ENCODE results near the gene SPEF2. TPM values are rescaled to one million over a fixed set of nuclear protein-coding genes. Genes with fewer than 3 reads are reported as not detected.

Gene SPEF2, protein sequence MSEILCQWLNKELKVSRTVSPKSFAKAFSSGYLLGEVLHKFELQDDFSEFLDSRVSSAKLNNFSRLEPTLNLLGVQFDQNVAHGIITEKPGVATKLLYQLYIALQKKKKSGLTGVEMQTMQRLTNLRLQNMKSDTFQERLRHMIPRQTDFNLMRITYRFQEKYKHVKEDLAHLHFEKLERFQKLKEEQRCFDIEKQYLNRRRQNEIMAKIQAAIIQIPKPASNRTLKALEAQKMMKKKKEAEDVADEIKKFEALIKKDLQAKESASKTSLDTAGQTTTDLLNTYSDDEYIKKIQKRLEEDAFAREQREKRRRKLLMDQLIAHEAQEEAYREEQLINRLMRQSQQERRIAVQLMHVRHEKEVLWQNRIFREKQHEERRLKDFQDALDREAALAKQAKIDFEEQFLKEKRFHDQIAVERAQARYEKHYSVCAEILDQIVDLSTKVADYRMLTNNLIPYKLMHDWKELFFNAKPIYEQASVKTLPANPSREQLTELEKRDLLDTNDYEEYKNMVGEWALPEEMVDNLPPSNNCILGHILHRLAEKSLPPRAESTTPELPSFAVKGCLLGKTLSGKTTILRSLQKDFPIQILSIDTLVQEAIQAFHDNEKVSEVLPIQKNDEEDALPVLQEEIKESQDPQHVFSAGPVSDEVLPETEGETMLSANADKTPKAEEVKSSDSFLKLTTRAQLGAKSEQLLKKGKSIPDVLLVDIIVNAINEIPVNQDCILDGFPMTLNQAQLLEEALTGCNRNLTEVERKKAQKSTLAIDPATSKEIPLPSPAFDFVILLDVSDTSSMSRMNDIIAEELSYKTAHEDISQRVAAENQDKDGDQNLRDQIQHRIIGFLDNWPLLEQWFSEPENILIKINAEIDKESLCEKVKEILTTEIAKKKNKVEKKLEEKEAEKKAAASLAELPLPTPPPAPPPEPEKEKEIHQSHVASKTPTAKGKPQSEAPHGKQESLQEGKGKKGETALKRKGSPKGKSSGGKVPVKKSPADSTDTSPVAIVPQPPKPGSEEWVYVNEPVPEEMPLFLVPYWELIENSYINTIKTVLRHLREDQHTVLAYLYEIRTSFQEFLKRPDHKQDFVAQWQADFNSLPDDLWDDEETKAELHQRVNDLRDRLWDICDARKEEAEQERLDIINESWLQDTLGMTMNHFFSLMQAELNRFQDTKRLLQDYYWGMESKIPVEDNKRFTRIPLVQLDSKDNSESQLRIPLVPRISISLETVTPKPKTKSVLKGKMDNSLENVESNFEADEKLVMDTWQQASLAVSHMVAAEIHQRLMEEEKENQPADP (N-terminal part only)
- 3.6 and 4.5 TPM in 2 replicates for total RNA-seq

GRCh38 chr5:35617435-35618303 is at the start of gene SPEF2:
SPEF2 (plus strand) TSS chr5:35617863; CDS start chr5:35617998, 135 bp downstream.

GRCh38 chr5:35856765-35857351 is 239.2 kb downstream of the SPEF2 start, which contains the start of gene IL7R:
IL7R (plus strand) TSS chr5:35856891; CDS start chr5:35856978, 87 bp downstream.

Other genes with a start within 250 kb of the SPEF2 start
- 3.6 and 9.0 TPM in 2 replicates for gene IL7R, start 239.0 kb downstream of the SPEF2 start, total RNA-seq

All from smooth muscle cell of the umbilical artery (primary cell).